Duodenal mucosa (tissue), 2 donors: ENCODE data around the gene SENP8.
"Not testable (repeated sequence)": the region's sequence is repeated elsewhere in the genome, so short reads cannot be mapped to it uniquely, and the experiment has no call there.

ENCODE experiments used
- H3K27ac ChIP-seq: one replicate; pipeline ENCODE4 v1.7.0; 2013; ENCODE audit warnings: low read depth, low read length
- H3K27me3 ChIP-seq, 2 donors: one replicate each; pipeline ENCODE4 v1.7.0; 2013; ENCODE audit warnings: low read length in 2 of 2, control low read depth in 1 of 2; ENCODE audit not compliant: insufficient read depth in 2 of 2, control insufficient read depth in 1 of 2
- H3K36me3 ChIP-seq, 2 donors: one replicate each; pipeline ENCODE4 v1.7.0; 2013; ENCODE audit warnings: low read length in 2 of 2, control low read depth in 1 of 2; ENCODE audit not compliant: insufficient read depth in 2 of 2, control insufficient read depth in 1 of 2
- H3K4me1 ChIP-seq, 2 donors: one replicate each; pipeline ENCODE4 v1.7.0; 2013; ENCODE audit warnings: low read length in 2 of 2, control low read depth in 1 of 2; ENCODE audit not compliant: insufficient read depth in 2 of 2, control insufficient read depth in 1 of 2
- H3K4me3 ChIP-seq, 2 donors: one replicate each; pipeline ENCODE4 v1.7.0; 2013; ENCODE audit warnings: low read length in 2 of 2, low read depth in 1 of 2
- H3K9ac ChIP-seq, 2 donors: one replicate each; pipeline ENCODE4 v1.7.0; 2013; ENCODE audit warnings: low read length in 2 of 2, low read depth in 1 of 2
- H3K9me3 ChIP-seq, 2 donors: one replicate each; pipeline ENCODE4 v1.7.0; 2013; ENCODE audit warnings: low read length in 2 of 2, control low read depth in 1 of 2; ENCODE audit not compliant: control insufficient read depth in 1 of 2

The SENP8 gene

GRCh38 chr15:72118017-72118978 lies at the start of gene SENP8, which contains the start of gene MYO9A:
SENP8 (plus strand) TSS chr15:72118403; CDS start chr15:72139624, 21,221 bp downstream.
MYO9A (minus strand) TSS chr15:72118150; CDS start chr15:72046563, 71,587 bp downstream.
- Histone ChIP-seq H3K4me3 (peak within 1 kb of the TSS; percentile 92 to 94), H3K9me3 (no peaks in the 10 kb centered on the region), H3K27ac (peak within 1 kb of the TSS; percentile 98), H3K36me3 (no peaks in the 10 kb centered on the region), H3K9ac (peak within 1 kb of the TSS; percentile 88 to 98), H3K27me3 (no peaks in the 10 kb centered on the region), H3K4me1 (peaks cover 12 to 16% of the 10 kb centered on the region in 2 donors)

- Histone ChIP-seq H3K9ac (no peak overlapping the region), H3K27me3 (no peaks in the 10 kb centered on the region), H3K9me3 (no peaks in the 10 kb centered on the region), H3K4me3 (no peak overlapping the region), H3K4me1 (no peaks in the 10 kb centered on the region), H3K27ac (no peak overlapping the region), H3K36me3 (no peaks in the 10 kb centered on the region)
Measured at GRCh38 chr15:72068856-72069255, 49.3 kb upstream of the SENP8 start.

GRCh38 chr15:72070817-72071447 lies 47.3 kb upstream of the SENP8 start:
- H3K9ac ChIP-seq, result no peak overlapping the region
- no peaks in the 10 kb centered on the region for H3K9me3 ChIP-seq
- H3K27me3 ChIP-seq, result no peaks in the 10 kb centered on the region
- no peak overlapping the region for H3K27ac ChIP-seq
- H3K4me1 ChIP-seq, result no peaks in the 10 kb centered on the region
- no peaks in the 10 kb centered on the region for H3K36me3 ChIP-seq
- H3K4me3 ChIP-seq, result no peak overlapping the region

GRCh38 chr15:72071448-72071825 lies 46.8 kb upstream of the SENP8 start:
- not testable (repeated sequence) for H3K4me3 ChIP-seq, H3K9me3 ChIP-seq, H3K9ac ChIP-seq, H3K27me3 ChIP-seq, H3K4me1 ChIP-seq, H3K36me3 ChIP-seq, H3K27ac ChIP-seq

- Histone ChIP-seq H3K4me1 (no peaks in the 10 kb centered on the region), H3K4me3 (no peak overlapping the region), H3K9me3 (no peaks in the 10 kb centered on the region), H3K9ac (no peak overlapping the region), H3K27me3 (no peaks in the 10 kb centered on the region), H3K27ac (no peak overlapping the region), H3K36me3 (no peaks in the 10 kb centered on the region)
Measured at GRCh38 chr15:72074335-72075060, 43.7 kb upstream of the SENP8 start.

- Histone ChIP-seq H3K36me3 (no peaks in the 10 kb centered on the region), H3K9ac (no peak overlapping the region), H3K4me3 (no peak overlapping the region), H3K4me1 (no peaks in the 10 kb centered on the region), H3K9me3 (no peaks in the 10 kb centered on the region), H3K27me3 (no peaks in the 10 kb centered on the region), H3K27ac (no peak overlapping the region)
Measured at GRCh38 chr15:72077950-72078349, 40.3 kb upstream of the SENP8 start.

GRCh38 chr15:72078887-72079286 lies 39.3 kb upstream of the SENP8 start:
- no peaks in the 10 kb centered on the region for H3K36me3 ChIP-seq
- no peaks in the 10 kb centered on the region for H3K9me3 ChIP-seq
- no peaks in the 10 kb centered on the region for H3K4me1 ChIP-seq
- no peak overlapping the region for H3K9ac ChIP-seq
- H3K27me3 ChIP-seq, result no peaks in the 10 kb centered on the region
- no peak overlapping the region for H3K4me3 ChIP-seq
- H3K27ac ChIP-seq, result no peak overlapping the region

- Histone ChIP-seq H3K9me3 (peaks cover 0 to 2% of the 10 kb centered on the region in 2 donors), H3K27ac (no peak overlapping the region), H3K4me1 (no peaks in the 10 kb centered on the region), H3K36me3 (no peaks in the 10 kb centered on the region), H3K27me3 (no peaks in the 10 kb centered on the region), H3K9ac (no peak overlapping the region), H3K4me3 (no peak overlapping the region)
Measured at GRCh38 chr15:72082176-72082575, 36.0 kb upstream of the SENP8 start.

- Histone ChIP-seq H3K36me3 (no peaks in the 10 kb centered on the region), H3K9ac (no peak overlapping the region), H3K27ac (no peak overlapping the region), H3K4me3 (no peak overlapping the region), H3K4me1 (no peaks in the 10 kb centered on the region), H3K27me3 (no peaks in the 10 kb centered on the region), H3K9me3 (peaks cover 0 to 3% of the 10 kb centered on the region in 2 donors)
Measured at GRCh38 chr15:72086010-72086697, 32.0 kb upstream of the SENP8 start.
